ENCODE measurements around the gene KRT81. TPM values are rescaled to one million over a fixed set of nuclear protein-coding genes. Genes with fewer than 3 reads are reported as not detected.

Gene KRT81
- polyA plus RNA-seq, 1 donor from 2014 or later, result not detected

DNA sequence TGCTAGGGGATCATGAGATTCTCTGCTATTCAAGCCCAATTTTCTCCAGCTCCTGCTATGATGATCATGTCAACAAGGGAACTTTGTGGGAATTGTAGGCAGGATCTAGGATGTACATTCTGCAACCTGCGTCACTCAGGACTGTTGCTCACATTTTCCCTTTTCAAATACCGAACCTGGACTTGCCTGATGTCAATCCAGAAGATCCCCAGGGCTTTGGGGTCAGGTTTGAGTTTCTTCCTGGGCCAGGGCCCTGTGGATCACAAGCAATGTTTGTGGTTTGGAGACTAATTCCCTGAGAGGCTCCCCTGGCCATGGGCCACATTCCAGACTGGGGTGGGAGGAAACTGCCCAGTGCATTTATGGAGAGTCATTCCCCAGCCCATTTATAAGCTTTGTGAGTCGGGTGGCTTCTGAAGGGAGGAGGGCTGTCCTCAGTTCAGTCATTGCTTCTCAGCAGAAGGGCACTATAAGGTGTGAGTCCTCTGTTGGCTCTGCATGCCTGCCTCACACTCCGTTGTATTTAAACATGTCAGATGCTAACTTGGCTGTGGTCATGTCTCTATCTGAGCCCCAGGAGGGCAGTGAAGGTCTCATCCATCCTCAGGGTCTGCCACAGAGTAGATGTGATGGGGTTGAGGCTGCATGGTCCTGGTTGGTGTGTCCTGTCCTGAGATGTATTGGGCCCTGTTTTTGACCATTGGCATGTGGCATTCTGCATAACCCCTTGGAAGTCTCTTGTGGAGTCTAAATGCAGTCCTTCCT lies 10.4 kb downstream of the KRT81 start:
- H3K79me2 ChIP-seq (replicated peaks; ENCODE audit: insufficient read depth, low read length), result no peaks in the 10 kb centered on the region
- no peak overlapping the region for H3K27ac ChIP-seq (ENCODE audit: low read length)
- H3K27me3 ChIP-seq (ENCODE audit: insufficient read depth, low read depth, low read length), result no peaks in the 10 kb centered on the region
- no peaks in the 10 kb centered on the region for H3K9me3 ChIP-seq (ENCODE audit: low read length)
- H3K4me2 ChIP-seq (ENCODE audit: low read length), result no peak overlapping the region
- no peaks in the 10 kb centered on the region for H3K36me3 ChIP-seq (ENCODE audit: insufficient read depth, low read length)
- no peak overlapping the region for H3K9ac ChIP-seq (ENCODE audit: low read length)
- no peak overlapping the region for H3K4me3 ChIP-seq (ENCODE audit: low read length)
- H2AFZ ChIP-seq (ENCODE audit: low read depth, low read length), result no peak overlapping the region
- H3F3A ChIP-seq (ENCODE audit: insufficient read depth, low read length, poor library complexity, severe bottlenecking), result no peaks in the 10 kb centered on the region
- TF ChIP-seq, protein P1, sequence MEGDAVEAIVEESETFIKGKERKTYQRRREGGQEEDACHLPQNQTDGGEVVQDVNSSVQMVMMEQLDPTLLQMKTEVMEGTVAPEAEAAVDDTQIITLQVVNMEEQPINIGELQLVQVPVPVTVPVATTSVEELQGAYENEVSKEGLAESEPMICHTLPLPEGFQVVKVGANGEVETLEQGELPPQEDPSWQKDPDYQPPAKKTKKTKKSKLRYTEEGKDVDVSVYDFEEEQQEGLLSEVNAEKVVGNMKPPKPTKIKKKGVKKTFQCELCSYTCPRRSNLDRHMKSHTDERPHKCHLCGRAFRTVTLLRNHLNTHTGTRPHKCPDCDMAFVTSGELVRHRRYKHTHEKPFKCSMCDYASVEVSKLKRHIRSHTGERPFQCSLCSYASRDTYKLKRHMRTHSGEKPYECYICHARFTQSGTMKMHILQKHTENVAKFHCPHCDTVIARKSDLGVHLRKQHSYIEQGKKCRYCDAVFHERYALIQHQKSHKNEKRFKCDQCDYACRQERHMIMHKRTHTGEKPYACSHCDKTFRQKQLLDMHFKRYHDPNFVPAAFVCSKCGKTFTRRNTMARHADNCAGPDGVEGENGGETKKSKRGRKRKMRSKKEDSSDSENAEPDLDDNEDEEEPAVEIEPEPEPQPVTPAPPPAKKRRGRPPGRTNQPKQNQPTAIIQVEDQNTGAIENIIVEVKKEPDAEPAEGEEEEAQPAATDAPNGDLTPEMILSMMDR (IDR thresholded peaks at IDR 0.05; ENCODE audit: poor library complexity, severe bottlenecking), result no peak
- TF ChIP-seq POLR2AphosphoS5 (IDR thresholded peaks at IDR 0.05) (no peak), SMC3 (conservative IDR thresholded peaks at IDR 0.05; ENCODE audit: poor library complexity) (no peak), RAD21 (conservative IDR thresholded peaks at IDR 0.05) (no peak), EZH2 (IDR thresholded peaks at IDR 0.05; ENCODE audit: borderline replicate concordance, insufficient read depth, low read length, poor library complexity, severe bottlenecking) (no peak), MXI1 (conservative IDR thresholded peaks at IDR 0.05; ENCODE audit: poor library complexity, severe bottlenecking) (no peak), REST (IDR thresholded peaks at IDR 0.05; ENCODE audit: borderline replicate concordance) (no peak), EP300 (conservative IDR thresholded peaks at IDR 0.05; ENCODE audit: poor library complexity, severe bottlenecking) (no peak), TAF1 (IDR thresholded peaks at IDR 0.05; ENCODE audit: low read depth) (no peak)
- no peaks in the 10 kb centered on the region for H3K9me2 ChIP-seq (ENCODE audit: insufficient read depth, low read length)
- no peaks in the 10 kb centered on the region for H4K20me1 ChIP-seq (ENCODE audit: insufficient read depth)

GRCh38 chr12:52280319-52280795 lies 11.0 kb downstream of the KRT81 start:
- no peaks in the 10 kb centered on the region for H3K27me3 ChIP-seq (ENCODE audit: insufficient read depth, low read depth, low read length)
- no peaks in the 10 kb centered on the region for H4K20me1 ChIP-seq (ENCODE audit: insufficient read depth)
- no peak overlapping the region for H3K9ac ChIP-seq (ENCODE audit: low read length)
- no peak overlapping the region for H3K4me2 ChIP-seq (ENCODE audit: low read length)
- H3K9me3 ChIP-seq (ENCODE audit: low read length), result no peaks in the 10 kb centered on the region
- no peak overlapping the region for H3K27ac ChIP-seq (ENCODE audit: low read length)
- H3K79me2 ChIP-seq (replicated peaks; ENCODE audit: insufficient read depth, low read length), result no peaks in the 10 kb centered on the region
- no peaks in the 10 kb centered on the region for H3K9me2 ChIP-seq (ENCODE audit: insufficient read depth, low read length)
- no peak overlapping the region for H2AFZ ChIP-seq (ENCODE audit: low read depth, low read length)
- no peak overlapping the region for H3K4me3 ChIP-seq (ENCODE audit: low read length)
- H3F3A ChIP-seq (ENCODE audit: insufficient read depth, low read length, poor library complexity, severe bottlenecking), result no peaks in the 10 kb centered on the region
- no peak for TF ChIP-seq RAD21 (conservative IDR thresholded peaks at IDR 0.05)
- no peak for TF ChIP-seq POLR2AphosphoS5 (IDR thresholded peaks at IDR 0.05)
- no peak for TF ChIP-seq EZH2 (IDR thresholded peaks at IDR 0.05; ENCODE audit: borderline replicate concordance, insufficient read depth, low read length, poor library complexity, severe bottlenecking)
- TF ChIP-seq, protein P1 (IDR thresholded peaks at IDR 0.05; ENCODE audit: poor library complexity, severe bottlenecking), result no peak
- TF ChIP-seq REST (IDR thresholded peaks at IDR 0.05; ENCODE audit: borderline replicate concordance), result no peak
- no peak for TF ChIP-seq SMC3 (conservative IDR thresholded peaks at IDR 0.05; ENCODE audit: poor library complexity)
- no peaks in the 10 kb centered on the region for H3K36me3 ChIP-seq (ENCODE audit: insufficient read depth, low read length)
